HG03575 (cell line): ENCODE data around the gene PEX5.
A peak's percentile ranks its signal among the peaks of the same experiment; 100 is the strongest.

Experiments used
- ATAC-seq: cut with Tn5 transposase; IDR thresholded peaks from one replicate; pipeline ENCODE4 v1.9.1; 2021; ENCODE audit not compliant: unreplicated experiment, insufficient number of reproducible peaks, low FRiP score; ENCODE audit errors: extremely low read depth

Gene PEX5

GRCh38 chr12:7189398-7190267 is at the start of gene PEX5:
TSS of gene PEX5 (plus strand) at chr12:7189686. CDS start at chr12:7190378, 692 bp downstream.
- ATAC-seq, result peak; percentile 71

DNA sequence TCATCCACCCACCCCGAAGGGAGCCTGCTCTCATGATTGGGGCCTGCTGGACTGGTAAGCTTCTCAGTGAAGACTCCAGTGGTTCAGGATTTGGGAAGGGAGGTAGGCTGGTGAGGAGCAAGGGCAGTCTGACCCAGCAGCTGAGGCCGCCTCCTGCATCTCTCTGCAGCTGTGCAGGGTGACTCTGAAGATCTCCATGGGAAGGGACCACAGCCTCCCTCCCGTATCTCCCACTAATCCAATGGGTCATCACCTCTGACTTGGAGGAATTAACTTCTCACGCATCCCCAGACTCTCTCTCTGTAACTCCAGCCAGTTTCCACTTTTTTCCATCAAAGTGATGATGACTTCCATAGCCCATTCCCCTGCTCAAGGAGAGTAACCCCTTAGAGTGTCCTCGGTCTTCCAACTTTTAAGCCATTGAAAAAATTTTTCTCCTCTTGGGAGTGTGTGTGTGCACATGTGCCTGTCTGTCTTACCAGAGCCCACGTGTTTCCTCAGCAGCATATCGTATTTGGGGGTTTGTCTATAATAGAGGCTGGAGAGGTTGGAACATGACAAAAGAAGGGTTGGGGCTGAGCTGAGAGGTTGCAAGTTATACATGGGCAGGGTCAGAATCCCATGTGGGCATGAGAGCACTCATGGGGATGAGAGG is 48.0 kb upstream of the PEX5 start:
- no peak for ATAC-seq

DNA sequence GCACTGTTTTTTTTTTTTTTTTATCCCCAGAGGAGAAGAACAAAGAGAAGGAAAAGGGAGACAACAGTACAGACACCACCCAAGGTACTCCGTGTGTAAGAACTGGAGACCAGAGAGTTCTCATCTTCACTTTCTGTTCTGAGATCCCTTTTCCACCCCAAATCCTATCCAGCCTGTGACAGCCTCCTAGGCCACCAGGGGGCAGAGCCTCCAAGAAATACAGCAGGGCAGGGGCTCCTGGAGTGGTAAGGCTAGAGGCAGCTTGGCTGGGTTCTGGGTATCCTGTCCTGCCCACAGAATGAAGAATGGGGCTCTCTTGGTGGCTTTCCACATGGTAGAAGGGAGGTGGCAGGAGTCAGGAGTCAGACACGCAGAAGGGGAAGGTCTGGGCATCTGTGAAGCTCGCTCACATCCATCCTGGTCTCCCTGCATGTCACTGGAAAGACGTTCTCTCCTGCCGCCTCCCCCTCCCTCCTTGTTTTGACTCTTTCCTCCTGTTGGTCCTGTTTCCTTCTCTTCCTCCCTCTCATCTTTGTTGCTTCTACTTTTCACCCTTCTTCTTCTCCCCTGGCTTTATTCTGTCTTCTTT is 47.3 kb upstream of the PEX5 start:
- ATAC-seq, result no peak

DNA sequence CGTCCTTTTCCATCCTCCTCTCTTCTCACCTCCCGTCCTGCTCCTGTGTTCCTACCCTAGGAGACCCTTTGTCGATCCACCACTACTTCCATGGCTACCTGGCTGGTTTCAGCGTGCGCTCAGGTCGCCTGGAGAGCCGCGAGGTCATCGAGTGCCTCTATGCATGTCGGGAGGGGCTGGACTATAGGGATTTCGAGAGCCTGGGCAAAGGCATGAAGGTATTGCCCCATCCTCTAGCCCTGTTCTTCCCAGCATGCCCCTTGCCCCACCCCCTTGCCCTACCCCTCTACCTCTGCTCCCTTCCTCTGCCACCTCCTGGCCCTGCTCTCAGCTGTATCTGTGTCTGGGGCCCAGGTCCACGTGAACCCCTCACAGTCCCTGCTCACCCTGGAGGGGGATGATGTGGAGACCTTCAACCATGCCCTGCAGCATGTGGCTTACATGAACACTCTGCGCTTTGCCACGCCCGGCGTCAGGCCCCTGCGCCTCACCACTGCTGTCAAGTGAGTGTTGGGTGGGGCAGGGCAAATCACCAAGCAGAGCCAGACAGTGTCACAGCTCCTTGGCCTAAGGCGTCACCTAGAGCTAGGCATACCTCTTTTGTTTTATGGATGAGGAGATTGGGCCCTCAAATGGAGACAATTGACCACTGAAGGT is 46.5 kb upstream of the PEX5 start:
- no peak for ATAC-seq

- ATAC-seq, result no peak
Observed at GRCh38 chr12:7143564-7143963, 45.9 kb upstream of the PEX5 start.

DNA sequence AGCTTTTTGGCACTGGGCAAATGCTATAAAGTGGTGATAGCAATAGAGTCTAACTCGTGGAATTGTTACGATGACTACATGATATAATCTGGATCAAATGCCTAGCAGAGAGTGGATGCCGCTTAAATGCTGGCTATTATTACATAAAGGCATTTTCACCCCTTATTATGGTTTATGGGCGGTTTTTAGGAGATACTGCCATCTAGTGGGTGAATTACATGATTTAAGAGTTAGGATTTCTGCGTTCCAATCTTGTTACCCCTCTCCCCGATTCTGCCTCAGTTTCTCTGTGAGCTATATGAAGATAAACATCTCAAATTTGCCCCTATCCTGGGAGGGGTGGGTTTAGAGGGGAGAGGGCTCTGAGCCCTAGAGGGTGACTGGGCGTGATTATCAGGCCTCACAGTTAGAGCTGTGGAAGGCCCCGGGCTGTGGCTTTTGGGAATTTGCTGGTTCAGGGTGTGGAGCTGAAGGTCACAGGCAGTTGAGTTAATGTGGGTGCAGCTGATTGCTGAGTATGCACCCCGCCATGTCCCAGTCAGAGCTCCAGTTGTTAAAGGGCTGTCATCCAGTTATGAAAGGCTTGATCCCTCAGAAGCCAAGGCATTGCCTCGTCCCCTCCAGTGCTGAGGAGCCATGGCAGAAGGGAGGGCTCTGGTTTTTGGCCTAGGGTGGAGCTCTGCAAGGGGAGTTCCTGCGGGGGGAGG is 44.9 kb upstream of the PEX5 start:
- ATAC-seq, result no peak

DNA sequence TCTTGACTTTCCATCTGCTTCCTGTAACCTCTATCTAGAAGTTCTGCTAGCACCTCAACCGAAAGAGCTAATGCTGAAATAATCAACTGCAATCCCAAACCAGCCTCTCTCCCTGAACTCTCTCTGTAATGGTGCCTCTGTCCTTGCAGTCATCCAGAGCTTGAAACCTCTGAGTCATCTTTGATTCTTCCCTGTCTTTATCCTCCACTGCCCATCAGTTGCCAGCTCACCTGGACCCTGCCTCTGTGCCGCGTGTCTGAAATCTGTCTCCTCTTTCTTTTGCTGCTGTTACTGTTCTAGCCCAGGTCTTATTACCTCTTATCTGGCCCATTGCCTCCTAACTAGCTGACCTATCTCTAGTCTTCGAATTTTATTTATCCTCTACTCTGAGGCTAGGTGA is 43.8 kb upstream of the PEX5 start:
- ATAC-seq, result no peak

- no peak for ATAC-seq
Observed at GRCh38 chr12:7146228-7146627, 43.3 kb upstream of the PEX5 start.

GRCh38 chr12:7146906-7147305 is 42.6 kb upstream of the PEX5 start:
- no peak for ATAC-seq

DNA sequence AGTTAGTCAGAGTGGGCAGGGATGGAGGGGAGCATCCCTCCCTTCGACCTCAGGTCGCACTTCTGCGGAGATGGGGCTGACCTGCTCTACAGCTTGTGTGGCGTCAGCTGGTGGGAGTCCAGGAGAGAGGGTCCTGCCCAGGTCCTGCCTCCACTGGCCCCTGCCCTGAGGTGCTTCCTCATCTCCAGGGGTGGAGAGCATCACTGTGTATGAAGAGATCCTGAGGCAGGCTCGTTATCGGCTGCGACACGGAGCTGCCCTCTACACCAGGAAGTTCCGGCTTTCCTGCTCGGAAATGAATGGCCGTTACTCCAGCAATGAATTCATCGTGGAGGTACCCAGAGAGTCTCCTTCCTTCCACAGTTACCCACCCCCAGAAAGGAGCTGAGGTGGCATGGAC is 39.1 kb upstream of the PEX5 start:
- no peak for ATAC-seq

DNA sequence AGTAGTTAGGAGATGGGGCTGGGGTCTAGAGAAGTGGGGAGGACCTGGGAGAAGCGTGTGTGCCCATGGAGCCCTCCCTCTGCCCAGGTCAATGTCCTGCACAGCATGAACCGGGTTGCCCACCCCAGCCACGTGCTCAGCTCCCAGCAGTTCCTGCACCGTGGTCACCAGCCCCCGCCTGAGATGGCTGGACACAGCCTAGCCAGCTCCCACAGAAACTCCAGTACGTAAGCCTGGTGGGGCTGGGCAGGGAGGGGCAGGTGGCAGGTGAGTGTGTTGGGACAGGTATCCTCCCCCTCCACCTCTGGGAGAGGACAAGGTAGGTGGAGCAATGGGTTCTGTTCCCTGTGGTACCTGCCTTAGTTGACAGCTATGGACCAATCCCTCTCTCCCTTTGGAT is 38.6 kb upstream of the PEX5 start:
- no peak for ATAC-seq

DNA sequence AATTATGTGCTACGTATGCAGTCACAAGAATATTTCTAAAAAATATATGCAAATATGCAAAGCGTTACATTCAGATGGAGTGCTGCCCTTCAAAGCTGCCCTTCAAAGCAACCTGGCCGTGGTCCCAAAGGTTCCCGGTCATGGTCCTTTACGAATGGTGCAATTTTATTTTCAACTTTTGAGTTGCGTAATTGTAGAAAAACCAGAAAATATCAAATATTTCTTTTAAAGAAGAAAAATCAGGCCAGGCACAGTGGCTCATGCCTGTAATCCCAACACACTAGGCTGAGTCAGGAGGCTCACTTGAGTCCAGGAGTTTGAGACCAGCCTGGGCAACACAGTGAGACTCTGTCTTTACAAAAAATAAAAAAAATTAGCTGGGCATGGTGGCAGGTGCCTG is 38.0 kb upstream of the PEX5 start:
- ATAC-seq, result no peak

GRCh38 chr12:7152818-7153217 is 36.7 kb upstream of the PEX5 start:
- ATAC-seq, result no peak

GRCh38 chr12:7154042-7154441 is 35.4 kb upstream of the PEX5 start:
- no peak for ATAC-seq

DNA sequence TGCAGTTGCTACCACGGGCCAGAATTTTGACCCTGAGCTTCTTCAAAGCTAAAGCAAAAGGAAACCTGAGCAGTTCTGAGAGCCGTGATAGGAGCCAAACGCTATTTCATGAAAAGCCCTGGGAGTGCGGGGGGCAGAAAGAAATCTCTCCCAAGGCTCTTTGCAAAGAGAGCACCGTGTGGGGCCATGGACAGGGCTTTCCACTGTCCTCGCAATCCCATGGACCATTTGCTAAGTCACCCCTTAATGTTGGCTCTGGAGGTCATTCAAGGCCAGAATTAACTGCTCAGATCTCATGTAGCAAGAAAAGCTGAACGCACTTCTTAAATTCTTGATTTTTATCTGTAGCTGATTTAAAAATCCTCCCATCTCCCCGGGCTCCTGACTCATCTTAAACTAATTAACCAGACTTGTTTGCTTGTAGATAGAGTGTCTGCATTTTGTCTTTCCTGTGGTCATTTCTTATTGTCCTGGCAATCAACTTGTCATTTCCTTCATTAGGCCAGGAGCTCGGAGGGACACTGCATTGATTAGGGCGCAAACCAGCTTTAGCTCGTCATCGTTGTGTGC is 34.5 kb upstream of the PEX5 start:
- no peak for ATAC-seq

DNA sequence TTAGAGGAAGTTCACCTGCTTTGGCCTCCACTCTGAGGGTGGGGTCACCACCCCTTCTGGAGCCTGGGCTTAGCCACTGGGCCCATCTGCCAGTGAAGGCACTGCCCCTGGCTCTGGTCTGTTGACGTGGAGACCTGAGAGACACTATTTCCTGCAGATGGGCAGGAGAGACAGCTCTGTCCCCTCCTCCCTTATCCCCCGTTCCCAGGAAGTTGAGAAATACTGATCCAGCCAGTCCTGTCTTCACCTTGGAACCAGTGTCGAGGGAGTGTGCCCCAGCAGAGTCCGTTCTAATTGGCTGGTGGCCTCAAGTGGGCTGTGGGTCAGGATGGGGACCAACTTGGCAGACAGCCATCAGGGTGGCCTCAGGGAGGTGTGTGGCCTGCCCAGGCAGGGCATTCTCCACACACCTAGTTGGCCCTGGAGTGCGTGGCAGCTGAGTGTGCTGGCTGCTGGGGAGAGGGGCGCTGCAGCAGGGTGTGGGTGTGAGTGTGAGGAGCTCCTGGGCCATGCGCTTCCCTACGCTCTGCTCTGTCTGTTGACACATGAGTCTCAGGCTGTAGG is 33.9 kb upstream of the PEX5 start:
- no peak for ATAC-seq

DNA sequence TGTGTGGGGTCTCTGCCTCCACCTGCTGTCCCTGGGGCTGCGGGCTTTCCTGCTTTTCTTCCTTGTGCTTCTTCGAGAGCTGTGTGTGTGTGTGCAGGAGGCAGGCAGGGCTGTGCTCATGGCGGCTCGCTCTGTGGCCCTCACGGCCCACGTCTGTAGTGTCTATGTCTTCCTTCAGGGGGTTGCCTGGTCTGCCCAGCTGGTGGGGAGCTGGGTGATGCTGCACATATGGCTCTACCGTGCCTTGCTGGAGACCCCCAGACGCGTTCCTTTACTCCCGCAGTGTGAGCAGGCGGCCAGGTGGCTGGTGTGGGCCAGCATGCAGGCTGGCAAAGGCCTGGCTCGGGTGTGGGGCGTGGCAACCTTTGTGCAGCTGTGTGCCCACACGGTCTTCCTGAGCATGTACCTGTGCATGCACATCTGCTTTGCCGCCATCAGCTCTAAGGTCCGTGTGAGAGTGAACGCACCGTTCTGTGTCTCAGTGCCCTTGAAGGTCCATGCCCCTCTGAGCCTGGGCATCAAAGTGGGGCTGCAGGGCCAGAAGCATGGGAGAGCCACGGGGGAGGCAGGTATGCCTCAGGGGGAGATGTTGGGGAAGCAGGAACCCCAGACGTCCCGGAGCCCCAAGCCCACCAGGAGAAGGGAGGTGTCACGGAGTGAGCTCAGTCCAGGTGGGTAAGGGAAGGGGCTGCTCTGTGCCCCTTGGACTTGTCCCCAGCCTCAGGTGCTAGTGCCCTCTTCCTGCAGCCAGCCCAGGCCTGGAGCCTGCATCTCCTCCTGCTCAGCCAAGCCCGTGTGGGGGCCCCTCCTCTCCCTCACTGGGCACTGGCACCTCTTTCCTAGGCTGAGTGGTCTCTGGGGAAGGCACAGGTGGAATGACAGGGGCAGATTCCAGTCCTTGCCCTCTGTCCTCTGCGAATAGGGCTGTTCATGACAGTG is 33.0 kb upstream of the PEX5 start:
- ATAC-seq, result no peak
